ENCODE measurements around the gene TJAP1. TPM values are rescaled to one million over a fixed set of nuclear protein-coding genes. Genes with fewer than 3 reads are reported as not detected.

TJAP1 gene
- total and polyA plus RNA-seq, 2 donors (not counting 3 experiments of a cell fraction or from before 2014, with no cell fraction given) = 28.4 to 31.8 TPM

DNA sequence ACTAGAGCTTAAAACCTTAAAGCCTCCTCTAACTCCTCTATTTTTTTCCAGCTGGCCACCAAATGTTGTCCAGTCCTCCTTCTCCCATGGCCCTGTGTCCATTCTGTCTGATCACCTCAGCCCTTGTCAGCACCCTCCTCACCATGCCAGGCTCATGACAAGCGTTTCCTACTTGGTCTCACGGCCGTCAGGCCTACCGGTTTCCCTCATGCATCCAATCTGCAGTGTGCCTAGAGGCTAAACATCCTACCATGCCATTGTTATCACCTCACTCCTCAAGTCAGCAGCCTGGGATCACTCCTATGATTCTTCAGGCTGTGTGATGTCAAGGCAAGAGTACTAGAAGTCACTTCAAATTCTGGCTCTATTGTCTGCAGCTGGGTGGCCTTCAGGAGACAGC lies 9.6 kb upstream of the TJAP1 start:
- dilution Hi-C loops (cut with MboI; ENCODE audit: extremely low pct_ligation_motif_present, low sequenced_read_pairs) = no loop called here
- CTCF ChIA-PET = interaction anchor here (1.3 kb wide), 1 partner anchor 10 kb away, joined by 3 read pairs; the partner anchor contains the start of gene TJAP1

More for the DNA sequence above, 9.6 kb upstream of the TJAP1 start:
- Histone ChIP-seq H3K79me2 (ENCODE audit: control insufficient read depth, insufficient read depth, low read length) (no peaks in the 10 kb centered on the region), H3K27me3 (ENCODE audit: control insufficient read depth in 2 of 2, insufficient read depth in 2 of 2, low read length in 2 of 2) (peaks cover 12 to 16% of the 10 kb centered on the region in 2 experiments), H2AFZ (ENCODE audit: low read depth, low read length) (no peak overlapping the region), H3K9ac (replicated peaks; ENCODE audit: extremely low read depth, insufficient read depth, low read length) (no peak overlapping the region), H3K4me1 (ENCODE audit: control insufficient read depth, extremely low read depth, insufficient read depth, low read length) (no peaks in the 10 kb centered on the region), H3K9me3 (replicated peaks; ENCODE audit: control insufficient read depth, insufficient read depth, low read length) (no peaks in the 10 kb centered on the region), H4K20me1 (replicated peaks; ENCODE audit: control insufficient read depth, extremely low read depth, insufficient read depth, low read length) (no peaks in the 10 kb centered on the region), H3K36me3 (ENCODE audit: control insufficient read depth in 2 of 2, extremely low read depth in 1 of 2, insufficient read depth in 2 of 2, low read length in 2 of 2) (no peaks in the 10 kb centered on the region), H3K27ac (ENCODE audit: insufficient read depth, low read depth, low read length) (no peak overlapping the region), H3K4me2 (ENCODE audit: insufficient read depth, low read length) (no peak overlapping the region), H3K4me3 (replicated peaks in 1 of 3; ENCODE audit: insufficient read depth in 1 of 3, low read depth in 1 of 3, low read length in 3 of 3) (no peak overlapping the region), H3K9me1 (replicated peaks; ENCODE audit: control insufficient read depth, extremely low read depth, insufficient read depth, low read length) (no peaks in the 10 kb centered on the region)
- no TSS peak for BruUV-seq (replicated peaks)
- POLR2A ChIA-PET = no interaction called here
- intact Hi-C loops (cut with micrococcal nuclease) = no loop called here
- FAIRE-seq (no peak), DNase-seq (ENCODE audit: low read depth, low spot score) (no peak)
- TF ChIP-seq, protein P1, sequence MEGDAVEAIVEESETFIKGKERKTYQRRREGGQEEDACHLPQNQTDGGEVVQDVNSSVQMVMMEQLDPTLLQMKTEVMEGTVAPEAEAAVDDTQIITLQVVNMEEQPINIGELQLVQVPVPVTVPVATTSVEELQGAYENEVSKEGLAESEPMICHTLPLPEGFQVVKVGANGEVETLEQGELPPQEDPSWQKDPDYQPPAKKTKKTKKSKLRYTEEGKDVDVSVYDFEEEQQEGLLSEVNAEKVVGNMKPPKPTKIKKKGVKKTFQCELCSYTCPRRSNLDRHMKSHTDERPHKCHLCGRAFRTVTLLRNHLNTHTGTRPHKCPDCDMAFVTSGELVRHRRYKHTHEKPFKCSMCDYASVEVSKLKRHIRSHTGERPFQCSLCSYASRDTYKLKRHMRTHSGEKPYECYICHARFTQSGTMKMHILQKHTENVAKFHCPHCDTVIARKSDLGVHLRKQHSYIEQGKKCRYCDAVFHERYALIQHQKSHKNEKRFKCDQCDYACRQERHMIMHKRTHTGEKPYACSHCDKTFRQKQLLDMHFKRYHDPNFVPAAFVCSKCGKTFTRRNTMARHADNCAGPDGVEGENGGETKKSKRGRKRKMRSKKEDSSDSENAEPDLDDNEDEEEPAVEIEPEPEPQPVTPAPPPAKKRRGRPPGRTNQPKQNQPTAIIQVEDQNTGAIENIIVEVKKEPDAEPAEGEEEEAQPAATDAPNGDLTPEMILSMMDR (IDR thresholded peaks at IDR 0.05; ENCODE audit: extremely low read depth in 1 of 2, insufficient read depth in 1 of 2, low read depth in 1 of 2, low read length in 2 of 2) = no peak
- no peak for TF ChIP-seq JUN (IDR thresholded peaks at IDR 0.05; ENCODE audit: borderline replicate concordance, insufficient read depth, insufficient read length, low read depth)
- no peak for TF ChIP-seq EZH2 (IDR thresholded peaks at IDR 0.05; ENCODE audit: borderline replicate concordance, low read depth, low read length, severe bottlenecking)
- no peak for TF ChIP-seq FOS (IDR thresholded peaks at IDR 0.05; ENCODE audit: borderline replicate concordance, insufficient read depth, low read length)
- TF ChIP-seq POLR2A (IDR thresholded peaks at IDR 0.05; ENCODE audit: low read depth, low read length) = no peak
- TF ChIP-seq MYC (IDR thresholded peaks at IDR 0.05; ENCODE audit: low read depth, low read length) = no peak
- TF ChIP-seq, protein P2, sequence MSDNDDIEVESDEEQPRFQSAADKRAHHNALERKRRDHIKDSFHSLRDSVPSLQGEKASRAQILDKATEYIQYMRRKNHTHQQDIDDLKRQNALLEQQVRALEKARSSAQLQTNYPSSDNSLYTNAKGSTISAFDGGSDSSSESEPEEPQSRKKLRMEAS (IDR thresholded peaks at IDR 0.05; ENCODE audit: insufficient read depth, insufficient read length) = no peak
- TF ChIP-seq GATA2 (IDR thresholded peaks at IDR 0.05; ENCODE audit: insufficient read depth, insufficient read length, low read depth, low read length) = no peak
- no peak for TF ChIP-seq POLR2AphosphoS5 (IDR thresholded peaks at IDR 0.05; ENCODE audit: insufficient read depth, low read depth, low read length)
